AG20443 (cell line): ENCODE results near the gene RNU6-9.
"Not testable (repeated sequence)": the region's sequence is repeated elsewhere in the genome, so short reads cannot be mapped to it uniquely, and the experiment has no call there.

Source experiments
- DNase-seq: peaks from one replicate; pipeline ENCODE4 v3.0.0; 2012; ENCODE audit warnings: low spot score, mixed read lengths

Gene RNU6-9

DNA sequence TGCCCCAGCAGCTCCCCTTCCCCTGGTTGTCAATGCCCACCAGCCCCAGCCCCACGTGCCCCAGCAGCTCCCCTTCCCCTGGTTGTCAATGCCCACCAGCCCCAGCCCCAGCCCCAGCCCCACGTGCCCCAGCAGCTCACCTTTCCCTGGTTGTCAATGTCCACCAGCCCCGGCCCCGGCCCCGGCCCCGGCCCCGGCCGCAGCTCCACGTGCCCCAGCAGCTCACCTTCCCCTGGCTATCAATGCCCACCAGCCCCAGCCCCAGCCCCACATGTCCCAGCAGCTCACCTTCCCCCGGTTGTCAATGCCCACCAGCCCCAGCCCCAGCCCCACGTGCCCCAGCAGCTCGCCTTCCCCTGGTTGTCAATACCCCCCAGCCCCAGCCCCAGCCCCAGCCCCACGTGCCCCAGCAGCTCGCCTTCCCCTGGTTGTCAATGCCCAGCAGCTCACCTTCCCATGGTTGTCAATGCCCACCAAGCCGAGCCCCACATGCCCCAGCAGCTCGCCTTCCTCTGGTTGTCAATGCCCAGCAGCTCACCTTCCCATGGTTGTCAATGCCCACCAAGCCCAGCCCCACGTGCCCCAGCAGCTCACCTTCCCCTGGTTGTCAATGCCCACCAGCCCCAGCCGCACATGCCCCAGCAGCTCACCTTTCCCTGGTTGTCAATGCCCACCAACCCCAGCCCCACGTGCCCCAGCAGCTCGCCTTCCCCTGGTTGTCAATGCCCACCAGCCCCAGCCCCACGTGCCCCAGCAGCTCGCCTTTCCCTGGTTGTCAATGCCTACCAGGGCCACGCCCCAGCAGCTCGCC, 14.3 kb upstream of the RNU6-9 start:
- DNase-seq, result not testable (repeated sequence)

- DNase-seq, result no peak
Observed at GRCh38 chr19:879711-880438, 13.4 kb upstream of the RNU6-9 start.

DNA sequence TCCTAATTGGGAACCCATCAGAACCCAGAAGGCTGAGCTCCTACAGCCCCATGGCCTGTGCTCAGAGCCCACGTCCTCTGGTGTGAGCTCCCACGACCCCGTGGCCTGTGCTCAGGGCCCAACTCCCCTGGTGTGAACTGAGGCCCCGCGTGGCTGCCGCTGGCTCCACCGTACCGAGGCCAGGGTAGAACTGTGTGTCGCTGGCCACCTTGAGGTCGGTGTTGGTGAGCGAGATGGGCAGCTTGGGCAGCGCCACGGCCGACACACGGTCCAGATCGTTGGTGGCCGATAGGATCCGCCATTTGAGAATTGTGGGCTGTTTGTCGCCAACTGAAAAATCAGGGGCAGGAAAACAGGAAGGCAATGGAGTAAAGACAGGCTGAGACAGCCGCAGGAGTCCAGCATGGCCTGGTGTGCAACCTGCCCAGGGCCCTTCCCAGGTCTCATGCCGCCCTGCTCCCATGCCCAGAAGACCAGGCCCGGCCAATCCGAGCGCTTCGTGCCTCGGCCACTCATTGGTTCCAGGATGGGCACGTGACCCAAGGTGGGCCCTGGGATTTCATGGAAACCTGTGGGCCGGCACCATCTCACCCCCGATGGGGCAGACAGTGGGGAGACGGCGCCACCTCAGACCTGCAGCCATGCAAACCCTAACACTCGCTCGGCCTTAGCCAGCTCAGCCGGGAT, 11.8 kb upstream of the RNU6-9 start:
- no peak for DNase-seq

DNA sequence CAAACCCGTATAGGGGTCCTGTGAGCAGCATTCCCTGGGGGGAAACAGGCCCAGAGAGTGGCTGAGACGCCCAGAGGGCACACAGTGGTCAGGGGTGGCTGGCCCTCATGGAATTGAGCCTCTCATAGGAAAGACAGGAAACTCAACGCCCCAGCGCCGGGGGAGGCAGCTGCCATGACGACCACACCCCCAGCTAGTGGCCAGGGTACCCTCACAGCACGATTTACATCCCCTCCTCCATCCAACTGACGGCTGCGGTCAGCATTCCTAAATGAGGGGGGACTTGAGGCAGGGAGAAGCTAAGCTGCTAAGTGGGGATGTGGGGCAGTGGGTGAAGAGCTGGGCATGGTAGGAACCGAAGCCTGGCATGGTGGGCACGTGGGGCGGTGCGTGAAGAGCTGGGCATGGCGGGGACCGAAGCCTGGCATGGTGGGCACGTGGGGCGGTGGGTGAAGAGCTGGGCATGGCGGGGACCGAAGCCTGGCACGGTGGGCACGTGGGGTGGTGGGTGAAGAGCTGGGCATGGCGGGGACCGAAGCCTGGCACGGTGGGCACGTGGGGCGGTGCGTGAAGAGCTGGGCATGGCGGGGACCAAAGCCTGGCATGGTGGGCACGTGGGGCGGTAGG, 10.3 kb upstream of the RNU6-9 start:
- DNase-seq, result no peak

GRCh38 chr19:883661-884211, 9.5 kb upstream of the RNU6-9 start:
- DNase-seq, result no peak

DNA sequence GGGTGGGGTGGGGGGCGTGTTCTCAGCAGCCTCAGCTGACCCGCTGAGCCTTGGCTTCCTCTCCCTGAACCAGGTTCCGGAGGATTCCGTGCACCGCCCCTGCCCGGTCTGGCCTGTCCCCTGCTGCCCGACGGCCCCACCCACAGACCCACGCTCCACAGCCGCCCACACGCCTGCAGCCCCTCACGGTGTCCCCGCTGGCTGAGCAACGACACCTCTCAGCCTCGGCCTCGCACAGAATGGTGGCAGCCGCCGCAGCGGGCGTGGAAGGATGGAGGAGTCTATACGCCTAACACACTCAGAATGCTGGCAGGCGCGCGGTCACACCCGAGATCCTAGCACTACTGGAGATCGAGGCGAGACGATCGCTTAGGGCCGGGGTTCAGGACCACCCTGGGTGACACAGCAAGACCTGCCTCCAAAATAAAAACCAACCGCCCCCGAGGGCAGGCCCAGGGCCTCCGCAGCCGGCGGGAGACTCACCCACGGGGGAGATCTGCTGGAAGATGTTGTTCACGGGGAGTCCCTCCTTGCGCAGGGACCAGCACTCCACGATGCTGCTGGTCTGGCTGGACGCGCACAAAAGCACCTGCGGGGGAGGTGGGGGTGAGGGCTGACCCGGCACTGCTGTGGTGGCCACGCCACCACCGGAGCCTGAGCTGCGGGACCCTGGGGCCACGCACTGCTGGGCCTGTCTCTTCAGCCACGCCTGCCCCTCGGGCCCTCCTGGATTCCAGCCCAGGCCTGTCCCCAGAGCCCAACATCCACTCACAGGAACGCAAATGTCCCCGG, 8.7 kb upstream of the RNU6-9 start:
- DNase-seq, result no peak

GRCh38 chr19:885536-886224, 7.6 kb upstream of the RNU6-9 start:
- no peak for DNase-seq

- DNase-seq, result peak; percentile 55
Observed at GRCh38 chr19:887072-887471, 6.2 kb upstream of the RNU6-9 start.

GRCh38 chr19:887599-887998, 5.7 kb upstream of the RNU6-9 start:
- no peak for DNase-seq

- DNase-seq, result no peak
Observed at GRCh38 chr19:888581-889385, 4.5 kb upstream of the RNU6-9 start.

DNA sequence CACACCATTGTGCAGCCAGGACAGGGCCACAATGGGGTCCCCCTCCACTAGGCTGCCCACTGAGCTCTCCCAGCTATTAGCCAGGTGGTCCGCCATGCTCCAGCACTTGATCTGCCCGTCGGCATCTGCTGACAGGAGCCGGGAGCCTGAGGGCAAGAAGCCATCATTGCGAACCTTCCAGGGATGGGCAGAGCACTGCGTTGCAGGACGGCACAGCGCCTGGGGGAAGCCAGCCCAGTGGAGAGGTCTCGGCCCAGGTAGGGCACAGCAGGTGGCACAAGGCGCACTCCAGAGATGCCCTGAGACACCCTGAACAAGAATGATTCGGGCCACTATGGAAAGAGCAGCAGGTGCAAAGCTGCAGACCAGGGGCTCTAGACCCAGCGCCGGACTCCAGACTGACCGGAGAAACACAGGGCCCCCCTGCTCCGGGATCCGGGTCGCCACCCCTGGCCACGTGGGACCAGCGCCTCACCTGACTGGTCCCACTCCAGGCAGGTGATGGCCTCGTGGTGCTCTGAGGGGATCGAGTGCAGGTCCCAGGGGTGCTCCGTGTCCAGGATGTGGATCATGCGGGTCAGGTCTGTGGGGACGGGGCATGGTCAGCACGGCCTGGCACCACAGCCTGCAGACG, 3.5 kb upstream of the RNU6-9 start:
- DNase-seq, result no peak

DNA sequence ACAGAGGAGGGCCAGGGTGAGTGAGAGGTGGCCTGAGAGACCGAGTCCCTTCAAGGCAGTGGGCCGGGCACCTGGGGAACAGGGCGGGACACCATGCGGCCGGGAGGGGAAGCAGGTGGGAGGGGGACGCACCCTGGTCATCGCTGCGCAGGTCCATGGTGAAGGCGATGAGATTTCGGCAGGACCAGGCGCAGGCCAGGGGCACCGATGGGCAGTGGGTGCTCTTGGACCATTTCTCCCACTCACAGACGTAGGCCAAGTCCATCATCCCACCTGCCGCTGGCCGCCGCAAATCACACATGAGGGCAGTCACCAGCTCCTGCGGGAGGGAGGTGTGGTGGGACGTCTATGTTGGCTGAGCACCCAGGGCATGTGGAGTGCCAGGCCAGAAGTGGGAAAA, 2.5 kb upstream of the RNU6-9 start:
- no peak for DNase-seq

GRCh38 chr19:891421-892200, 1.7 kb upstream of the RNU6-9 start:
- DNase-seq, result not testable (repeated sequence)

GRCh38 chr19:892243-892893, 916 bp upstream of the RNU6-9 start:
- no peak for DNase-seq

DNA sequence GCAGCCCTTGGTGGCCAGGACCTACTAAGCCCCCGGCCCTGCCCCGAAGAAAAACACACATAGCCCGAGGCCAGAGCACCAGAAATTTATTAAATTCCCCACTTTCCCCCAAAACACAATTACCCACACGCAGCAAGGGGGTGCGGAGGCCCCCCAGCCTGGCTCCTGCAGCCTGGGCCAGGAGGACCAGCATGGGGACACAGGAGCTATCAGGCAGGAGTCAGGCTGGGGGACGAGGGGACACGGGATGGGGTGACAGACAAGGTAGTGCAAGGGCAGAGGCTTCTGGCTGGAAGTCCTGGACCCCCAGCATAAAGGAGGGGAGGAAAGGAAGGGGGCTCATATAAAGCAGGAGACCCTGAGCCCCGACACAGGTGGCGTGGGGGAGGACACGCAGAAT, 3.1 kb downstream of the RNU6-9 start:
- DNase-seq, result no peak

DNA sequence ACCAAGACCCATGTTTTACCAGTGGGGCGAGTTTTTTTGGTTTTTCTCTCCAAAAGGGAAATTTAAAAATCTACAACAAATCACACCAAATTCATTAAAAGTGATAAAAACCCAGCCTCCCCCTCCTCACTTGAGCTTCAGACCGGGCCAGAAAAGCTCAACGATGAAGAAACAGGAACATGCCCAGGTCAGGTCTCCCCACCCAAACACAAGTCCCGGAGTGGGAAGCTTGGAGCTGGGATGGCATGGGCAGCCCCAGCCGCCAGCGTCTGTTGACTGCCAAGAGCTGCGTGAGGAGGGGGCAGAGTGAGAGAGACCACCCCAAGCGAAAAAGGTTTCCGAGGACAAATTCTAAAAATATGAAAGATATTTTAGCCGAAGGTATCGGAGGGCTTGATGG, 3.7 kb downstream of the RNU6-9 start:
- no peak for DNase-seq

GRCh38 chr19:897442-898039, 4.3 kb downstream of the RNU6-9 start:
- DNase-seq, result no peak

- no peak for DNase-seq
Observed at GRCh38 chr19:898663-899062, 5.4 kb downstream of the RNU6-9 start.
